ENCODE data around the gene HS1BP3.

DNA sequence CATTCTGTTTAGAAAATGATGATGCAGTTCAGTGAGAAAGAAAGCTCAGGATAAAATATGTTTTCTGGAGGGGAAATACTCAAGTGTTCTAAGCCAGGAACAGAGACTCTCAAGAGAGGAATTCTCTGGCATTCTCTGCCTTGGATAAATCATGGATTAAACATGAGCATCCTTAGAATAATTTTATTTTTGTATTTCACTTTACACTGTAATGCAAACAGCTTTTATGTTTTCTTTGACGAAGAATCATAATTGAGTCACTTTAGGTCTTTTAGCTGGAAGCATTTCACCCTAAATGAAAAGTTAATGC lies 27.1 kb upstream of the HS1BP3 start:
- TF ChIP-seq CEBPB (IDR thresholded peaks at IDR 0.05; ENCODE audit: low read depth) (no peak), EGR1 (IDR thresholded peaks at IDR 0.05; ENCODE audit: low read depth) (no peak), FOSL1 (IDR thresholded peaks at IDR 0.05; ENCODE audit: low read depth) (no peak), ZFX (IDR thresholded peaks at IDR 0.05) (no peak)
- TF ChIP-seq, protein P1, sequence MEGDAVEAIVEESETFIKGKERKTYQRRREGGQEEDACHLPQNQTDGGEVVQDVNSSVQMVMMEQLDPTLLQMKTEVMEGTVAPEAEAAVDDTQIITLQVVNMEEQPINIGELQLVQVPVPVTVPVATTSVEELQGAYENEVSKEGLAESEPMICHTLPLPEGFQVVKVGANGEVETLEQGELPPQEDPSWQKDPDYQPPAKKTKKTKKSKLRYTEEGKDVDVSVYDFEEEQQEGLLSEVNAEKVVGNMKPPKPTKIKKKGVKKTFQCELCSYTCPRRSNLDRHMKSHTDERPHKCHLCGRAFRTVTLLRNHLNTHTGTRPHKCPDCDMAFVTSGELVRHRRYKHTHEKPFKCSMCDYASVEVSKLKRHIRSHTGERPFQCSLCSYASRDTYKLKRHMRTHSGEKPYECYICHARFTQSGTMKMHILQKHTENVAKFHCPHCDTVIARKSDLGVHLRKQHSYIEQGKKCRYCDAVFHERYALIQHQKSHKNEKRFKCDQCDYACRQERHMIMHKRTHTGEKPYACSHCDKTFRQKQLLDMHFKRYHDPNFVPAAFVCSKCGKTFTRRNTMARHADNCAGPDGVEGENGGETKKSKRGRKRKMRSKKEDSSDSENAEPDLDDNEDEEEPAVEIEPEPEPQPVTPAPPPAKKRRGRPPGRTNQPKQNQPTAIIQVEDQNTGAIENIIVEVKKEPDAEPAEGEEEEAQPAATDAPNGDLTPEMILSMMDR (IDR thresholded peaks at IDR 0.05 in 2 of 3, conservative IDR thresholded peaks at IDR 0.05 in 1 of 3; ENCODE audit: borderline replicate concordance in 1 of 3, insufficient read depth in 1 of 3, low read depth in 2 of 3, low read length in 2 of 3) = no peak

All from HCT116 (cell line).